HepG2 (cell line): ENCODE results near the gene ENO1. TPM values are rescaled to one million over a fixed set of nuclear protein-coding genes. Genes with fewer than 3 reads are reported as not detected.

ENCODE experiments used
- ARID5B ChIP-seq: IDR thresholded peaks from 2 replicates; pipeline ENCODE4 v1.4.0; 2020; ENCODE audit warnings: mild to moderate bottlenecking, missing genetic modification reagents
- ATM ChIP-seq: fragments of 450-650 bp; IDR thresholded peaks from 2 replicates; pipeline ENCODE4 v1.7.1; 2017; ENCODE audit warnings: mild to moderate bottlenecking, borderline replicate concordance
- CREM ChIP-seq, 2 experiments: sonication (generic) in 1 of 2; formaldehyde crosslinking in 1 of 2; IDR thresholded peaks; 2 replicates each; pipeline versions ENCODE4 v1.4.0 to v1.6.1; 2016 to 2020; ENCODE audit warnings: antibody characterized with exemption in 1 of 2, mild to moderate bottlenecking in 1 of 2, missing genetic modification reagents in 1 of 2
- FUBP1 ChIP-seq: sonication (generic); formaldehyde crosslinking; IDR thresholded peaks from 2 replicates; pipeline ENCODE4 v1.5.1; 2020; ENCODE audit warnings: missing genetic modification reagents, mild to moderate bottlenecking, borderline replicate concordance
- KLF16 ChIP-seq, 2 experiments: sonication (generic) in 1 of 2; formaldehyde crosslinking in 1 of 2; IDR thresholded peaks; 2 replicates each; pipeline versions ENCODE4 v1.6.1 to v1.8.0; 2016 to 2023; ENCODE audit warnings: missing genetic modification reagents in 2 of 2, missing compliant biosample characterization in 1 of 2
- NKX3-1 ChIP-seq: sonication (generic); formaldehyde crosslinking; IDR thresholded peaks from 2 replicates; pipeline ENCODE4 v1.5.0; 2020; ENCODE audit warnings: missing genetic modification reagents
- SNAPC4 ChIP-seq: sonication (generic); formaldehyde crosslinking; IDR thresholded peaks from 2 replicates; pipeline ENCODE4 v1.4.0; 2020; ENCODE audit warnings: mild to moderate bottlenecking, missing genetic modification reagents
- ZNF281 ChIP-seq: sonication (generic); formaldehyde crosslinking; IDR thresholded peaks from 2 replicates; pipeline ENCODE4 v1.4.0; 2020; ENCODE audit warnings: missing genetic modification reagents, borderline replicate concordance
- ZNF563 ChIP-seq: sonication (generic); formaldehyde crosslinking; IDR thresholded peaks from 2 replicates; pipeline ENCODE4 v1.8.0; 2022; ENCODE audit warnings: mild to moderate bottlenecking, moderate library complexity, missing genetic modification reagents
- ZNF574 ChIP-seq: sonication (generic); formaldehyde crosslinking; IDR thresholded peaks from 2 replicates; pipeline ENCODE4 v1.4.0; 2020; ENCODE audit warnings: missing genetic modification reagents
- polyA plus RNA-seq, 8 experiments: library from polyadenylated mRNA; depleted of rRNA in 3 of 8; stranded (reverse) in 7 of 8; unstranded in 1 of 8; fragments of >200 nt; fragmentation: Illumina TruSeq in 4 of 8; extraction: Trizol in 4 of 8; gene quantifications; 2 replicates each; pipeline versions ENCODE4 v1.2.1 to v1.2.3, GENCODE V29; 2011 to 2016; ENCODE audit warnings: low read depth in 4 of 8, missing spikeins in 1 of 8, mixed read lengths in 1 of 8; ENCODE audit not compliant: insufficient read depth in 1 of 8
- total RNA-seq, 5 experiments: library from RNA; depleted of rRNA; stranded (reverse); fragments of >200 nt; fragmentation: Illumina TruSeq; extraction: Trizol; gene quantifications; 2 replicates each; pipeline ENCODE4 v1.2.3, GENCODE V29; 2016; ENCODE audit warnings: low read depth in 1 of 5

The ENO1 gene
- total and polyA plus RNA-seq, 2 of the 13 experiments (the other 11 are each of a cell fraction or from before 2014, with no cell fraction given) = 1,559 to 3,103 TPM

- TF ChIP-seq ARID5B (peak; percentile 71; the same call in 1 of the 2 replicates), ATM (no peak), FUBP1 (CRISPR knock-in tag) (no peak), NKX3-1 (CRISPR knock-in tag) (no peak; the same call in 1 of the 2 replicates), CREM (IDR thresholded peaks at IDR 0.05) (no peak), CREM (CRISPR knock-in tag; IDR thresholded peaks at IDR 0.05) (no peak), ZNF574 (CRISPR knock-in tag) (peak; percentile 60), ZNF563 (CRISPR knock-in tag) (no peak), SNAPC4 (CRISPR knock-in tag) (no peak), ZNF281 (CRISPR knock-in tag) (no peak), KLF16 (CRISPR knock-in tag; IDR thresholded peaks at IDR 0.05) (peak in 1 of 2 experiments; percentile 73; a peak in 2 of 4 replicates)
These were observed 29.7 kb downstream of the ENO1 start (continued) for GRCh38 chr1:8848663-8849386.
